HCT116 (cell line): ENCODE data around the gene FBP1. TPM values are rescaled to one million over a fixed set of nuclear protein-coding genes. Genes with fewer than 3 reads are reported as not detected.

Experiments
- ATAC-seq: fragments of 200-7000 bp; cut with Tn5 transposase; 2 replicates; pipeline ENCODE4 v1.9.1; 2020; ENCODE audit warnings: mild to moderate bottlenecking, moderate library complexity
- BruUV-seq: library from RNA; stranded (reverse); fragments of 400-500 nt; replicated peaks from 2 replicates; lab custom pipeline; 2021; lab: Mats Ljungman, UMichigan
- CTCF ChIA-PET: fragments of 300-600 bp; sonication (Branson Sonifier 250); formaldehyde crosslinking; loops from one replicate; lab custom pipeline; 2021; ENCODE audit warnings: antibody characterized with exemption; lab: Charles Lee
- POLR2A ChIA-PET: fragments of 300-600, 350-600 bp; sonication (Branson Sonifier 250); formaldehyde crosslinking; loops from one replicate; lab custom pipeline; 2021; ENCODE audit warnings: antibody characterized with exemption; lab: Charles Lee
- RAD21 ChIA-PET, 2 experiments: fragments of 300-600 bp; sonication (Branson Sonifier 250); formaldehyde crosslinking; loops; one replicate each; lab custom pipeline; 2023; ENCODE audit warnings: low total read pairs in 2 of 2; ENCODE audit not compliant: uncharacterized antibody in 2 of 2, unreplicated experiment in 2 of 2, low non-redundant PET in 1 of 2; lab: Charles Lee
- DNase-seq: peaks from one replicate; pipeline ENCODE4 v3.0.0-alpha.2; 2010; ENCODE audit warnings: low read depth, low spot score
- H2AFZ ChIP-seq: fragments of 200-600 bp; shearing (Covaris generic), sonication (generic); 2 replicates; pipeline ENCODE4 v1.6.1; 2017; ENCODE audit warnings: low read depth, mixed run types, mixed read lengths, antibody characterized with exemption, low read length; ENCODE audit not compliant: poor library complexity, severe bottlenecking
- H3K27ac ChIP-seq: 2 replicates; pipeline ENCODE4 v1.5.1; 2012; ENCODE audit warnings: low read depth, low read length
- H3K27me3 ChIP-seq: fragments of 200-600 bp; sonication (generic); 2 replicates; pipeline ENCODE4 v1.6.1; 2016; ENCODE audit warnings: mixed run types, low read length, mixed read lengths; ENCODE audit not compliant: insufficient read depth
- H3K36me3 ChIP-seq, 2 experiments: fragments of 200-500 bp in 1 of 2; fragments of 200-600 bp in 1 of 2; sonication (Bioruptor generic) in 1 of 2; sonication (generic) in 1 of 2; 2 replicates each; pipeline versions ENCODE4 v1.5.1 to v1.6.1; 2014 to 2016; ENCODE audit warnings: low read length in 2 of 2, inconsistent platforms in 1 of 2, mixed read lengths in 1 of 2, mixed run types in 1 of 2; ENCODE audit not compliant: insufficient read depth in 2 of 2, control insufficient read depth in 1 of 2
- H3K4me1 ChIP-seq, 2 experiments: fragments of 200-600 bp in 1 of 2; sonication (generic) in 1 of 2; 2 replicates each; pipeline versions ENCODE4 v1.5.1 to v1.6.1; 2012 to 2017; ENCODE audit warnings: low read length in 2 of 2, inconsistent platforms in 1 of 2, mild to moderate bottlenecking in 1 of 2, mixed read lengths in 1 of 2, mixed run types in 1 of 2, moderate library complexity in 1 of 2; ENCODE audit not compliant: insufficient read depth in 2 of 2, control insufficient read depth in 1 of 2
- H3K4me2 ChIP-seq: fragments of 200-600 bp; sonication (generic); 2 replicates; pipeline ENCODE4 v1.6.1; 2017; ENCODE audit warnings: mixed run types, low read length, mixed read lengths
- H3K4me3 ChIP-seq, 2 experiments: fragments of 200-600 bp in 1 of 2; sonication (generic) in 1 of 2; replicated peaks in 1 of 2; 2 replicates each; pipeline ENCODE4 v1.5.1; 2011 to 2016; ENCODE audit warnings: low read length in 2 of 2, control low read depth in 1 of 2, low read depth in 1 of 2, mild to moderate bottlenecking in 1 of 2, mixed read lengths in 1 of 2, mixed run types in 1 of 2
- H3K79me2 ChIP-seq: fragments of 200-600 bp; sonication (generic); 2 replicates; pipeline ENCODE4 v1.6.1; 2017; ENCODE audit warnings: mild to moderate bottlenecking, mixed run types, low read length, moderate library complexity, mixed read lengths; ENCODE audit not compliant: insufficient read depth
- H3K9ac ChIP-seq: fragments of 200-600 bp; sonication (generic); 2 replicates; pipeline ENCODE4 v1.6.1; 2016; ENCODE audit warnings: low read length, mixed read lengths
- H3K9me2 ChIP-seq: fragments of 200-600 bp; sonication (generic), shearing (Covaris generic); 2 replicates; pipeline ENCODE4 v1.6.1; 2017; ENCODE audit warnings: mixed run types, mild to moderate bottlenecking, moderate library complexity; ENCODE audit not compliant: insufficient read depth
- H3K9me3 ChIP-seq, 2 experiments: fragments of 200-500 bp in 1 of 2; fragments of 200-600 bp in 1 of 2; sonication (Bioruptor generic) in 1 of 2; sonication (generic) in 1 of 2; 2 replicates each; pipeline ENCODE4 v1.6.1; 2014 to 2017; ENCODE audit warnings: low read length in 2 of 2, mixed read lengths in 2 of 2, inconsistent platforms in 1 of 2, low read depth in 1 of 2, mild to moderate bottlenecking in 1 of 2, mixed run types in 1 of 2, moderate library complexity in 1 of 2; ENCODE audit not compliant: control insufficient read depth in 1 of 2, insufficient read depth in 1 of 2
- H4K20me1 ChIP-seq: fragments of 200-600 bp; sonication (generic), shearing (Covaris generic); 2 replicates; pipeline ENCODE4 v1.6.1; 2017; ENCODE audit warnings: mixed run types, mild to moderate bottlenecking, moderate library complexity; ENCODE audit not compliant: insufficient read depth
- CEBPB ChIP-seq: IDR thresholded peaks from 2 replicates; pipeline ENCODE4 v1.6.1; 2012; ENCODE audit warnings: low read depth
- CTCF ChIP-seq, 3 experiments: fragments of 200-600 bp in 1 of 3; sonication (generic) in 1 of 3; IDR thresholded peaks in 2 of 3; conservative IDR thresholded peaks in 1 of 3; 2 replicates each; pipeline ENCODE4 v1.5.1; 2012 to 2017; ENCODE audit warnings: low read depth in 2 of 3, low read length in 2 of 3, antibody characterized with exemption in 1 of 3, borderline replicate concordance in 1 of 3, control low read depth in 1 of 3, mild to moderate bottlenecking in 1 of 3, mixed read lengths in 1 of 3, mixed run types in 1 of 3, moderate library complexity in 1 of 3; ENCODE audit not compliant: insufficient read depth in 1 of 3
- EGR1 ChIP-seq: IDR thresholded peaks from 2 replicates; pipeline ENCODE4 v1.6.1; 2012; ENCODE audit warnings: low read depth
- EZH2 ChIP-seq: fragments of 200-600 bp; sonication (generic); IDR thresholded peaks from 2 replicates; pipeline ENCODE4 v1.6.1; 2017; ENCODE audit warnings: antibody characterized with exemption, mixed run types
- EZH2phosphoT487 ChIP-seq: fragments of 200-600 bp; IDR thresholded peaks from 2 replicates; pipeline ENCODE4 v1.6.1; 2018; ENCODE audit warnings: antibody characterized with exemption, borderline replicate concordance
- FOSL1 ChIP-seq: IDR thresholded peaks from 2 replicates; pipeline ENCODE4 v1.6.1; 2012; ENCODE audit warnings: low read depth
- JUND ChIP-seq: IDR thresholded peaks from 2 replicates; pipeline ENCODE4 v1.6.1; 2012
- MAX ChIP-seq: IDR thresholded peaks from 2 replicates; pipeline ENCODE4 v1.6.1; 2012
- POLR2A ChIP-seq: IDR thresholded peaks from 2 replicates; pipeline ENCODE4 v1.7.0; 2011; ENCODE audit warnings: borderline replicate concordance; ENCODE audit not compliant: insufficient read depth, insufficient read length; ENCODE audit errors: extremely low read depth
- REST ChIP-seq: IDR thresholded peaks from 2 replicates; pipeline ENCODE4 v1.6.1; 2012; ENCODE audit warnings: low read depth
- SIN3A ChIP-seq: IDR thresholded peaks from 2 replicates; pipeline ENCODE4 v1.6.1; 2012; ENCODE audit warnings: low read depth
- TCF7L2 ChIP-seq: IDR thresholded peaks from 2 replicates; pipeline ENCODE4 v1.7.0; 2011; ENCODE audit warnings: borderline replicate concordance, inconsistent platforms; ENCODE audit not compliant: insufficient read depth, insufficient read length; ENCODE audit errors: extremely low read depth
- ZBTB33 ChIP-seq: IDR thresholded peaks from 2 replicates; pipeline ENCODE4 v1.6.1; 2011; ENCODE audit warnings: mild to moderate bottlenecking, low read length, moderate library complexity; ENCODE audit not compliant: insufficient replicate concordance; ENCODE audit errors: extremely low read depth
- ZFX ChIP-seq: fragments of 450-650 bp; IDR thresholded peaks from 2 replicates; pipeline ENCODE4 v1.6.1; 2017
- ZNF274 ChIP-seq: fragments of 200-500 bp; sonication (Bioruptor generic); IDR thresholded peaks from 2 replicates; pipeline ENCODE4 v1.6.1; 2014; ENCODE audit warnings: mild to moderate bottlenecking, low read depth, low read length, inconsistent platforms
- intact Hi-C: fragments of 100-400 bp; cut with micrococcal nuclease; formaldehyde crosslinking; loops from 2 replicates; pipeline ENCODE4 v1.10.0; 2022
- total RNA-seq: library from RNA; stranded (reverse); gene quantifications from one replicate; pipeline ENCODE4 v1.2.1, GENCODE V29; 2021; ENCODE audit not compliant: unreplicated experiment

The FBP1 gene
- total RNA-seq, 1 experiment from 2014 or later, result 0.42 TPM

- no peak for TF ChIP-seq EZH2
- no peak for TF ChIP-seq ZNF274
- no peak for TF ChIP-seq ZBTB33
Measured at GRCh38 chr9:94600258-94600657, 39.1 kb downstream of the FBP1 start (continued).

GRCh38 chr9:94599102-94599501 lies 40.2 kb downstream of the FBP1 start:
- ChIA-PET CTCF (no interaction called here), POLR2A (no interaction called here), RAD21 (no interaction called here)
- intact Hi-C loops, result no loop called here
- H3K4me1 ChIP-seq, result peaks cover 0 to 11% of the 10 kb centered on the region in 2 experiments; a peak in 2 of 4 replicates
- H3K27me3 ChIP-seq, result no peaks in the 10 kb centered on the region
- no peak overlapping the region for H3K4me3 ChIP-seq
- no peaks in the 10 kb centered on the region for H3K9me2 ChIP-seq
- H2AFZ ChIP-seq, result no peak overlapping the region
- DNase-seq (no peak), ATAC-seq (no peak)
- H4K20me1 ChIP-seq, result no peaks in the 10 kb centered on the region
- BruUV-seq, result no TSS peak
- H3K27ac ChIP-seq, result no peak overlapping the region
- H3K4me2 ChIP-seq, result no peak overlapping the region
- H3K79me2 ChIP-seq, result no peaks in the 10 kb centered on the region
- TF ChIP-seq MAX (no peak), SIN3A (no peak), TCF7L2 (no peak), CEBPB (no peak), CTCF (IDR thresholded peaks at IDR 0.05 in 2 of 3, conservative IDR thresholded peaks at IDR 0.05 in 1 of 3; ENCODE audit: borderline replicate concordance in 1 of 3, insufficient read depth in 1 of 3, low read depth in 2 of 3, low read length in 2 of 3) (no peak), POLR2A (no peak), JUND (no peak), ZBTB33 (no peak), EZH2 (no peak), ZNF274 (no peak), ZFX (no peak), REST (no peak), EGR1 (no peak), EZH2phosphoT487 (no peak), FOSL1 (no peak)
- TF ChIP-seq, all 23 proteins: peak for 0
- H3K9ac ChIP-seq, result no peak overlapping the region
- no peaks in the 10 kb centered on the region for H3K36me3 ChIP-seq
- H3K9me3 ChIP-seq, result no peaks in the 10 kb centered on the region
